AG08395 (cell line): Measurements from ENCODE around the gene KCNQ5.
"Not testable (repeated sequence)": the region's sequence is repeated elsewhere in the genome, so short reads cannot be mapped to it uniquely, and the experiment has no call there.

Experiments
- DNase-seq: peaks from one replicate; pipeline ENCODE4 v3.0.0; 2012; ENCODE audit warnings: mixed read lengths, low spot score

The KCNQ5 gene

GRCh38 chr6:72952808-72953630 is 331.2 kb downstream of the KCNQ5 start:
- no peak for DNase-seq

- no peak for DNase-seq
These were observed 332.1 kb downstream of the KCNQ5 start for GRCh38 chr6:72953971-72954381.

DNA sequence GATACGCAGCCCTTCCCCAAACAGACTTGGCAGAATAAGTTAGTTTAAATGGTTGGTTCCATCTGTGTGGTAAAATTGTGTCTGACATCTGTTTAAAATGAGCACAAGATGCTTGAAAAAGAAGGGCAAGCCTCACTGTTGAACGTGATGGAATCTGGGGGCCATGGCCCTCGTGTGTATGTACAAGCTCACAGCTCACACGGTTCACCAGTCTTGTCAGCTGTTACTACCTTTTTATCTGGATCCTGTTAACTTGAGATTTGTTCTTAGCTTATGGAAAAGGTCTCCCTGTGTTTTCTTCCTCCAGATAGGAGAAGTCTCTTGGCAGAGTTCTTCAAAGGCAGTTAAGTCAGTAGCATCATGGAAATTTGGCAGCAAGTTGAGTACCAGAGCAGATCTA is 332.9 kb downstream of the KCNQ5 start:
- DNase-seq, result no peak

DNA sequence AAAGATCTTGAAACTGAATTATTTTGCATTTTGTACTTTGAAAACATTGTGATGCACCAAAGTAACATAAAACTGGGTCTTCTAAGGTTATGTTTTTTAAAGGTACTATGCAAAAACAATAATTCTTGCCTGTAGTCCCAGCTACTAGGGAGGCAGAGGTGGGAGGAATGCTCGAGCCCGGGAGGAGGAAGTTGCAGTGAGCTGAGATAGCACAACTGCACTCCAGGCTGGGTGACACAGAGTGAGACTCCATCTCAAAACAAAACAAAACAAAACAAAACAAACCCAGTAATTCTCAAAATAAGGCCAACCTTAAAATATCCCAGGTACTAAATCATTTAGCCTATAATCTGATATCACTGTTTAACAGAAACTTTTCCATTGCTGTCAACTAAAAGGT is 333.8 kb downstream of the KCNQ5 start:
- DNase-seq, result no peak

- no peak for DNase-seq
These were observed 334.4 kb downstream of the KCNQ5 start for GRCh38 chr6:72956272-72956671.

DNA sequence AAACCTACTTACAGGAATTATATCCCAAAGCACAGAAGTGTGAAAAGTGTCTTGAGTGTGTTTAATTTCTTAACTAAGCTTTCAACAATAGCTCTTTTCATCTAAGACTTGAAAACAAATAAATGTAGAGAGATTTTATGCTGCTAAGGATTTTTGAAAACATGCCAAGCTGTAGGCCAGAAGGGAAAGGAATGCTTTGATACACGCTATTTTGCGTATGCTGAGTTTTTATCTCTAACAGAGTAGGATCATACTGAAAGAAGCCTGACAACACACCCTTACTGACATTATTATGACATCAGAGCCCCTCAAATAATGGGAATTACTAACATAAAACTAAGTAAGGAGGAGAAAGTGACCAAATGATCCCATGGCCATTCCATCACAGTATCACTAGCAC is 338.0 kb downstream of the KCNQ5 start:
- DNase-seq, result no peak

DNA sequence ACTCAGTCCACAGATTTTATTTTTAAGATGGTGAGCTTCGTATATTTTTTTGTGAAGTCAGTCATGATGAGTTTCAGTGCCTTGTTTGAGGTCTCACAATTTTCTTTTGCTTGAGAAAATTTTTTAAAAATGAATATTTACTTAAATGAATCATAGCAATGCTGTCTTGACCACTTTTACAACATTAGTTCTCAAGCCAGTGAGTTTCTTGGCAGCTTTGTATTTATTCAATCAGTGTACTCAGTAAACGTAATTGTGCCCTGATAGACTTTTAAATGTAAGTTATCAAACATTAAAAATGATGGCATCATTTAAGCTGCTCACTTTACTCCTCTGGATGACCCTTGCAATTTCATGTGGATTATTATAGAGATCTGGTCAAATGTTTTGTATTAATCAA is 342.1 kb downstream of the KCNQ5 start:
- DNase-seq, result no peak

- DNase-seq, result no peak
These were observed 344.9 kb downstream of the KCNQ5 start for GRCh38 chr6:72966628-72967280.

- no peak for DNase-seq
These were observed 345.5 kb downstream of the KCNQ5 start for GRCh38 chr6:72967329-72967728.

DNA sequence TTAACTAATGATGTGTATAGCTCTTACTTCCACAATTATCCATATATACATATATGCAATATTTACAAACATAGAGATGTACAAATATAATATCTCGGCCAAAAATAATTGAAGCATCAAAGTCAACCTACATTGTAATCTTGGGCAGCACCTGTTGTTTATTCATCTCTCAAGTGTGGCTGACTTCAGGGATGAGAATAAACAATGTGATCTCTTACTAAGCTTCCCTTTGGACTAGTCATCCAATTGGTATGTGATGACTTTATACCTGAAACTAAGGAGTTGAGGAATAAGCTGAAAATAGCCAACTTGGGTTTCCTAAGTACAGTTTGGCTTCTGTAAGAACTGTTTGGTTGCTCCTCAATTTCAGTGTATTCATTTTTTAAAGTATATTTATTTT is 346.8 kb downstream of the KCNQ5 start:
- no peak for DNase-seq

GRCh38 chr6:72969666-72970065 is 347.8 kb downstream of the KCNQ5 start:
- no peak for DNase-seq

DNA sequence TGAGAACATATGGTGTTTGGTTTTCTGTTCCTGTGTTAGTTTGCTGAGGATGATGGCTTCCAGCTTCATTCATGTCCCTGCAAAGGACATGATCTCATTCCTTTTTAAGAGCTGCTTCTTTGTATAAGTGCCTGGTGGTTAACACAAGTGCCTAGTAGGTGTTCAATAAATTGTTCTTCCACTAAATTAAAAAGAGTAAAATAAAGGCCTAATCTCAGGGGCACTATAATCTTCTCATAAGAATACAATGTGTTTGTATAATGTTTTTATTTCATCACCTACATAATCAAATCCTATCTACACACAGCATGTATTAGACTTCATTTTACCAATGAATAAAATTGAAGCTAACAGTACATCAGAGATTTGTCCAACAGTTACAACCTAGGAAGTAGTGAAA is 350.7 kb downstream of the KCNQ5 start:
- DNase-seq, result no peak

GRCh38 chr6:72974276-72974675 is 352.4 kb downstream of the KCNQ5 start:
- no peak for DNase-seq

DNA sequence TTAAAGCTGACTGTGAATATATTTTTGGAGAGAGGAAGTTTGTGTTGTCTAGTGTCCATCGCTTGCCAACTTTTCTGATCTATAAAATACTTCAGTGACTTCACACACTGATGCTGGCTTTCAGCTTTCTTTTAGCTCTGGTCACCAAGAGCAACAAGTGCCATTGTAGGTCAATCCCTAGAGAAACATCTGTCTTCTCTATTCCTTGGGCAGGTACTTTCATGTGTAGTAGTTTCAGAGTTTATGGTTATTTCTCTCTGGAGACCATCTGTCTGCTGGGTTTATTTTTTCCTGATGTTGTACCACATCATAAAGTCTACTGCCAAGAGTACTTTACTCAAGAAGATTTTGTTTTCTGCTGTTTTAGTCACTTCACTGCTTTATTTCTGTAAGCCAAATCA is 353.5 kb downstream of the KCNQ5 start:
- peak; percentile 14 for DNase-seq

DNA sequence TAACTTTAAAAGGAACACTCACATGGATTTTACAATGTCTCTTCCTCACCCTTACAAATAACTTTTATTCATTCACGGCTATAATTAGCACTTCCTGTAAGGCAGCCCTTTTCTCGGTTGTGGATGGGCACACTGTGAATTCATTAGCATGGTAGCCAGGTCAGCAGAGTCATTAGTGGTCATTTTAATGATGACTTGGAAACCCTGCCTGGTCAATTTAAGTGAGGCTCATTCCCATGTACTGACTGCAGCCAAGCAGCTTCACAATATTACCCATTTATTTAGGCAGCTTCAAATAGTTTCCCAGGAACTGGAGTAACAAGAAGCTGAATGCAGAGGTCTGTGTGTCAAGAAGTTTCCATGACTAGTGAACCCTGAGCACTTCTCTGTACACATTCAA is 354.6 kb downstream of the KCNQ5 start:
- DNase-seq, result no peak

DNA sequence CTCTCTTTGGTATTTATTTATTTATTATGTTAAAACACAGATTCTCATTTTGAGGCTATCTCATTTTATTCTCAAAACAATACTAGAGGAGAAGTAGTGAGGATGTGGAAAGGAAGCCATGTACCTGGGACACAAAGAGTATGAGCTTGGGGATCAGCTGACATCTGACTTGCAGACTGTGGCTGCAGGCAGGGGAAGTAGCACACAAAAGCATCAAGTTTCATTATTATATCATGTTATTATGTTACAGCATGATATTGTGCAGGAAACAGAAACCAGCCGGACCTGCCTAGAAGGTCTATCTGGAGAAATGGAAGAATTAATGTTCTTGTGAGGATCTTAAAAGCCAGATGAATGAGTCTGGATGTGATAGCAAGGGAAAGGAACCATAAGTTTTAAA is 355.2 kb downstream of the KCNQ5 start:
- no peak for DNase-seq

DNA sequence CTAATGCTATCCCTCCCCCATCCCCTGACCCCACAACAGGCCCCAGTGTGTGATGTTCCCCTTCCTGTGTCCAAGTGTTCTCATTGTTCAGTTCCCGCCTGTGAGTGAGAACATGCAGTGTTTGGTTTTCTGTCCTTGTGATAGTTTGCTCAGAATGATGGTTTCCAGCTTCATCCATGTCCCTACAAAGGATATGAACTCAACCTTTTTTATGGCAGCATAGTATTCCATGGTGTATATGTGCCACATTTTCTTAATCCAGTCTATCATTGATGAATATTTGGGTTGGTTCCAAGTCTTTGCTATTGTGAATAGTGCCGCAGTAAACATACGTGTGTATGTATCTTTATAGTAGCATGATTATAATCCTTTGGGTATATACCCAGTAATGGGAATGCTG is 356.9 kb downstream of the KCNQ5 start:
- DNase-seq, result not testable (repeated sequence)

DNA sequence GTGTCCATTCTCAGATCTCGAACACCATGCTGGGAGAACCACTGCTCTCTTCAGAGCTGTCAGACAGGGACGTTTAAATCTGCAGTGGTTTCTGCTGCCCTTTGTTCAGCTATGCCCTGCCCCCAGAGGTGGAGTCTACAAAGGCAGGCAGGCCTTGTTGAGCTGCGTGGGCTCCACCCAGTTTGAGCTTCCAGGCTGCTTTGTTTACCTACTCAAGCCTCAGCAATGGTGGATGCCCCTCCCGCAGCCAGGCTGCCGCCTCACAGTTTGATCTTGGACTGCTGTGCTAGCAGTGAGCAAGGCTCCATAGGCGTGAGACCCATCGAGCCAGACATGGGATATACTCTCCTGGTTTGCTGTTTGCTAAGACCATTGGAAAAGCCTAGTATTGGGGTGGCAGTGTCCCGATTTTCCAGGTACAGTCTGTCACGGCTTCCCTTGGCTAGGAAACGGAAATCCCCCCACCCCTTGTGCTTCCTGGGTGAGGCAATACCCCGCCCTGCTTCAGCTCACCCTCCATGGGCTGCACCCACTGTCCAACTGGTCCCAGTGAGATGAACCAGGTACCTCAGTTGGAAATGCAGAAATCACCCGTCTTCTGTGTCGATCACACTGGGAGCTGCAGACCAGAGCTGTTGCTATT is 362.4 kb downstream of the KCNQ5 start:
- DNase-seq, result not testable (repeated sequence)

DNA sequence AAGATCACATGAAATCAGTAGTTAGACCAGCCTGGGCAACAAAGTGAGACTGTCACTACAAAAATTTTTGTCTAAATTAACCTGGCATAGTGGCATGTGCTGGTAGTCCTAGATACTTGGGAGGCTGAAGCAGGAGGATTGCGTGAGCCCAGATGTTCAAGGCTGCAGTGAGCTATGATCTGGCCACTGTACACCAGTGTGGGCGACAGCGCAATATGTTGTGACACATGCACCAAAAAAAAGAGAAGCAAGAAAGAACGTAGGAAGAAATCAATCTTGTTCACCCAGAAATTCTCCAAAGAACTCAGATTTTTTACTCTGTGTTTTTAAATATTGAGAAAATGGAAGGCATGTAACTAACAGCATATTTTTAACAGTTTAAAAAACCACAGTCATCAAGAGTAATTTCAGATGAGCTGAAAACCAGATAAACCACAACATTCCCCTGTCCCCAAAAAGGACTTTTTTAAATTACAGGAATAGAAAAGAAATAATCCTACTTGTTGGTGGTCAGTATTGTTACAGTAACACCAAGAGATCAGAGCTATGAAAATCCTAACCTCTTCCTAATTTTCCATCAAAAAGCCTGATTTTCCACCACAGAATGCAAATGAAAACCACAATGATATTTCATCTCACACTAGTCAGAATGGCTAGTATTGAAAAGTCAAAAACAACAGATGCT is 363.3 kb downstream of the KCNQ5 start:
- peak; percentile 49 for DNase-seq

- no peak for DNase-seq
These were observed 365.4 kb downstream of the KCNQ5 start for GRCh38 chr6:72987301-72987700.

DNA sequence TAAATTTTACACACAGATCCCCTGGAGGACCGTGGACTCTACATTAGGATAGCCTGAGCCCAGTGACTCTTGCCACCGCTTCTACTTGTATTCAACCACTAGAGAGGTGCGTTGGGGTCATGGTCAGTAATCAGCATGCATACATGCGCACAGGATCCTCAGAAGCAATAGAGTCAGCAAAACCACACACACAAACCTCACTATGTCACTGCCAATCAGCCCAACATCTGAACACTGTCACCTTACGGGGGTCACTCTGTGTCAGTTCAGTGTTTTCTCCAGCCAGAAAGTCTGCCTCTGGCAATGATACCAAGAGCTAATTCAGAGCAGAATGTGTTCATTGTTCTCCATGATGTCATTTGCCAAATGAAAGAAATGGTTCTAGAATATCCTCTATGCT is 378.1 kb downstream of the KCNQ5 start:
- no peak for DNase-seq

DNA sequence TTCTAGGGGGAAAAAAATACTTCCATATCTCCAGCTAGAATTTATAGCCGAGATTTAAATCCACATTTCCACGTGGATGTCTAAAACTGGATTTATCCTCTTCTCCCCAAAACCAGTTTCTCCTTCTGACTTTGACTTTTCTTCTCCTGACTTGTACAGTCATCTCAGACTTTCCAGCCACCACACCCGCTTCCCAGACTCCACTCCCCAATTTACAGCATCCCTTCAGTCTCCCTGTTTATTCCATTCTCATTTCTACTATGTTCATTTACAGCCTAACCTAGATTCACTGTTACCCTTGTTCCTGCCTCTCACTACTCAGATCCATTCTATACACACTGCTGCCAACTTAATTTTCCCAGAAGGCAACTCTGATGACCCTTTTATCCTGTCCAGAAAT is 378.6 kb downstream of the KCNQ5 start:
- no peak for DNase-seq

GRCh38 chr6:73002588-73002987 is 380.7 kb downstream of the KCNQ5 start:
- DNase-seq, result no peak
